K562 (cell line): ENCODE measurements around the gene MARK4. TPM values are rescaled to one million over a fixed set of nuclear protein-coding genes. Genes with fewer than 3 reads are reported as not detected.

Experiments used
- ADNP ChIP-seq: fragments of 200-800 bp; sonication (Bioruptor generic); IDR thresholded peaks from 2 replicates; pipeline ENCODE4 v1.6.1; 2016; ENCODE audit warnings: missing genetic modification characterization, missing compliant biosample characterization
- ARHGAP35 ChIP-seq: fragments of 450-650 bp; IDR thresholded peaks from 2 replicates; pipeline ENCODE4 v1.6.1; 2018; ENCODE audit not compliant: partially characterized antibody
- BRCA1 ChIP-seq, 2 experiments: fragments of 450-650 bp in 1 of 2; sonication (generic) in 1 of 2; formaldehyde crosslinking in 1 of 2; IDR thresholded peaks; 2 replicates each; pipeline versions ENCODE4 v1.5.0 to v1.6.1; 2017 to 2020; ENCODE audit warnings: mild to moderate bottlenecking in 1 of 2, missing genetic modification reagents in 1 of 2
- CC2D1A ChIP-seq: fragments of 450-650 bp; IDR thresholded peaks from 2 replicates; pipeline ENCODE4 v1.6.1; 2017; ENCODE audit warnings: mild to moderate bottlenecking
- CLOCK ChIP-seq: fragments of 250-450 bp; sonication (Bioruptor Pico); IDR thresholded peaks from 2 replicates; pipeline ENCODE4 v1.4.0; 2020; ENCODE audit warnings: mild to moderate bottlenecking, moderate library complexity, borderline replicate concordance
- CREB3L1 ChIP-seq: fragments of 450-650 bp; IDR thresholded peaks from 2 replicates; pipeline ENCODE4 v1.6.1; 2014; ENCODE audit warnings: low read depth, mild to moderate bottlenecking, moderate library complexity, borderline replicate concordance
- ERF ChIP-seq: fragments of 450-650 bp; formaldehyde crosslinking; IDR thresholded peaks from 2 replicates; pipeline ENCODE4 v1.4.0; 2020; ENCODE audit warnings: mild to moderate bottlenecking, mixed read lengths
- GTF3C2 ChIP-seq: IDR thresholded peaks from 3 replicates; pipeline ENCODE4 v1.6.1; 2011; ENCODE audit warnings: borderline replicate concordance, mild to moderate bottlenecking, moderate library complexity; ENCODE audit not compliant: insufficient read length; ENCODE audit errors: extremely low read depth
- KDM1A ChIP-seq, 2 experiments: fragments of 450-650 bp; IDR thresholded peaks; 2 replicates each; pipeline ENCODE4 v1.6.1; 2016; ENCODE audit warnings: mild to moderate bottlenecking in 2 of 2
- MTA1 ChIP-seq: fragments of 450-650 bp; IDR thresholded peaks from 2 replicates; pipeline ENCODE4 v1.6.1; 2017; ENCODE audit warnings: borderline replicate concordance
- NFIC ChIP-seq: fragments of 450-650 bp; IDR thresholded peaks from 2 replicates; pipeline ENCODE4 v1.6.1; 2017; ENCODE audit warnings: mild to moderate bottlenecking, inconsistent platforms
- NFIX ChIP-seq: fragments of 250-450 bp; sonication (Bioruptor Pico); IDR thresholded peaks from 2 replicates; pipeline ENCODE4 v1.4.0; 2020; ENCODE audit warnings: low read depth, mild to moderate bottlenecking, moderate library complexity
- RBM25 ChIP-seq: fragments of 200-400 bp; formaldehyde crosslinking; IDR thresholded peaks from 2 replicates; pipeline ENCODE4 v1.6.1; 2018; ENCODE audit warnings: low read length, low read depth, moderate library complexity; ENCODE audit not compliant: severe bottlenecking
- SRSF9 ChIP-seq: fragments of 200-400 bp; formaldehyde crosslinking; IDR thresholded peaks from 2 replicates; pipeline ENCODE4 v1.6.1; 2017; ENCODE audit warnings: low read depth, low read length, borderline replicate concordance
- STAG1 ChIP-seq: sonication (generic); formaldehyde crosslinking; IDR thresholded peaks from 2 replicates; pipeline ENCODE4 v1.5.0; 2020; ENCODE audit warnings: missing genetic modification reagents, borderline replicate concordance
- TOE1 ChIP-seq, 2 experiments: fragments of 450-650 bp in 1 of 2; sonication (generic) in 1 of 2; formaldehyde crosslinking in 1 of 2; IDR thresholded peaks; 2 replicates each; pipeline versions ENCODE4 v1.7.1 to v1.8.0; 2016 to 2022; ENCODE audit warnings: borderline replicate concordance in 2 of 2, mild to moderate bottlenecking in 2 of 2, antibody characterized with exemption in 1 of 2, inconsistent platforms in 1 of 2, low read depth in 1 of 2, missing genetic modification reagents in 1 of 2, moderate library complexity in 1 of 2
- TRIM25 ChIP-seq: fragments of 450-650 bp; IDR thresholded peaks from 2 replicates; pipeline ENCODE4 v1.7.0; 2016; ENCODE audit warnings: borderline replicate concordance
- ZNF586 ChIP-seq: fragments of 450-650 bp; formaldehyde crosslinking; conservative IDR thresholded peaks from 2 replicates; pipeline ENCODE4 v1.4.0; 2020; ENCODE audit warnings: mild to moderate bottlenecking, moderate library complexity
- ZNF830 ChIP-seq: fragments of 250-450 bp; sonication (Bioruptor Pico); IDR thresholded peaks from 2 replicates; pipeline ENCODE4 v1.5.0; 2021; ENCODE audit warnings: mild to moderate bottlenecking
- ZSCAN29 ChIP-seq: fragments of 450-650 bp; IDR thresholded peaks from 2 replicates; pipeline ENCODE4 v1.6.1; 2017
- polyA plus RNA-seq, 8 experiments: library from polyadenylated mRNA; depleted of rRNA in 4 of 8; stranded (reverse) in 5 of 8; unstranded in 3 of 8; fragments of >200 nt; fragmentation: Nextera tagmentation in 2 of 8; fragmentation: Illumina TruSeq in 1 of 8; extraction: Ambion mirVana in 2 of 8; extraction: Trizol in 1 of 8; gene quantifications; 2 replicates each; pipeline versions ENCODE4 v1.2.1 to v1.2.3, GENCODE V29; 2011 to 2014; ENCODE audit warnings: inconsistent platforms in 1 of 8, missing spikeins in 1 of 8
- total RNA-seq, 7 experiments: library from RNA; depleted of rRNA in 6 of 7; stranded (reverse); fragments of >200 nt in 6 of 7; fragmentation: Illumina TruSeq in 2 of 7; extraction: Trizol in 2 of 7; gene quantifications; 2 replicates each; pipeline versions ENCODE4 v1.2.1 to v1.2.3, GENCODE V29; 2011 to 2021; ENCODE audit warnings: low replicate concordance in 1 of 7

MARK4 gene
- total and polyA plus RNA-seq, 9 of the 15 experiments (the other 6 are each of a cell fraction or from before 2014, with no cell fraction given), result 0.52 to 29.4 (median 8.6) TPM

- no peak for TF ChIP-seq CREB3L1
- no peak for TF ChIP-seq RBM25
- no peak for TF ChIP-seq CLOCK
- no peak for TF ChIP-seq KDM1A (IDR thresholded peaks at IDR 0.05)
- no peak for TF ChIP-seq ZSCAN29
- no peak for TF ChIP-seq ZNF586
- no peak for TF ChIP-seq GTF3C2
- no peak for TF ChIP-seq STAG1 (CRISPR knock-in tag)
- TF ChIP-seq MTA1, result no peak
- TF ChIP-seq NFIX (CRISPR knock-in tag), result no peak
- TF ChIP-seq TRIM25, result no peak
- TF ChIP-seq ARHGAP35, result no peak
- TF ChIP-seq ADNP, result 0 out of 2 replicates have a peak, but pooled peaks have one; percentile 60
- no peak for TF ChIP-seq ZNF830 (CRISPR knock-in tag)
- peak; percentile 10; the same call in 1 of the 2 replicates for TF ChIP-seq CC2D1A
- TF ChIP-seq BRCA1 (IDR thresholded peaks at IDR 0.05), result no peak
- no peak for TF ChIP-seq BRCA1 (CRISPR knock-in tag; IDR thresholded peaks at IDR 0.05)
- 0 out of 2 replicates have a peak, but pooled peaks have one; percentile 56 for TF ChIP-seq ERF (CRISPR knock-in tag)
- TF ChIP-seq TOE1 (IDR thresholded peaks at IDR 0.05; ENCODE audit: borderline replicate concordance), result no peak
- no peak for TF ChIP-seq TOE1 (CRISPR knock-in tag; IDR thresholded peaks at IDR 0.05; ENCODE audit: borderline replicate concordance, low read depth)
- TF ChIP-seq SRSF9, result no peak
- TF ChIP-seq NFIC, result peak; percentile 48
Measured at GRCh38 chr19:45245334-45245787, 5.7 kb upstream of the MARK4 start, which contains the start of gene EXOC3L2 (continued).
